K562 (cell line): ENCODE results near the gene USB1. TPM values are rescaled to one million over a fixed set of nuclear protein-coding genes. Genes with fewer than 3 reads are reported as not detected.

Experiments used
- ATAC-seq: fragments of 200-7000 bp; cut with Tn5 transposase; 3 replicates; pipeline ENCODE4 v1.9.1; 2020; ENCODE audit warnings: moderate library complexity
- BruUV-seq: library from RNA; stranded (reverse); fragments of 400-500 nt; replicated peaks from 2 replicates; lab custom pipeline; 2021; lab: Mats Ljungman, UMichigan
- CTCF ChIA-PET: fragments of 300-600 bp; formaldehyde crosslinking; extraction: SDS; loops from one replicate; lab custom pipeline; 2021; ENCODE audit warnings: low intra/inter-chr PET ratio; lab: Yijun Ruan, JAX
- POLR2A ChIA-PET: fragments of 300-600, 350-650 bp; sonication (Branson Sonifier 250); formaldehyde crosslinking; extraction: SDS; loops from one replicate; lab custom pipeline; 2021; ENCODE audit warnings: antibody characterized with exemption, inconsistent platforms; lab: Yijun Ruan, JAX
- DNase-seq, 4 experiments: peaks; one replicate each; pipeline versions ENCODE4 v3.0.0 to v3.0.0-alpha.2; 2011 to 2018; ENCODE audit warnings: low spot score in 3 of 4, mixed read lengths in 3 of 4; ENCODE audit errors: extremely low read depth in 1 of 4
- FAIRE-seq: peaks from 2 replicates; lab custom pipeline; 2011; peaks lifted over from hg19 to GRCh38; lab: Jason Lieb, UNC
- H2AFZ ChIP-seq: 2 replicates; pipeline ENCODE4 v1.6.0; 2011; ENCODE audit warnings: low read depth, low read length, control low read depth, inconsistent platforms
- H3K27ac ChIP-seq: fragments of 200-600 bp; 3 replicates; pipeline ENCODE4 v1.8.0; 2011; ENCODE audit warnings: low read depth, mild to moderate bottlenecking, control low read depth, inconsistent platforms, low read length, moderate library complexity, mixed read lengths; ENCODE audit errors: extremely low read depth
- H3K27me3 ChIP-seq, 2 experiments: fragments of 300-600 bp in 1 of 2; 2 replicates in 1 of 2; 3 replicates in 1 of 2; pipeline versions ENCODE4 v1.6.0 to v1.8.0; 2011; ENCODE audit warnings: inconsistent platforms in 2 of 2, low read length in 2 of 2, mild to moderate bottlenecking in 1 of 2, mixed read lengths in 1 of 2, moderate library complexity in 1 of 2; ENCODE audit not compliant: control insufficient read depth in 2 of 2, insufficient read depth in 2 of 2
- H3K36me3 ChIP-seq: fragments of 300-600 bp; 3 replicates; pipeline ENCODE4 v1.8.0; 2011; ENCODE audit warnings: mild to moderate bottlenecking, low read length, inconsistent platforms; ENCODE audit not compliant: control insufficient read depth, insufficient read depth
- H3K4me1 ChIP-seq, 2 experiments: fragments of 200-600 bp in 1 of 2; replicated peaks in 1 of 2; 2 replicates in 1 of 2; 3 replicates in 1 of 2; pipeline versions ENCODE4 v1.5.1 to v1.8.0; 2011; ENCODE audit warnings: inconsistent platforms in 2 of 2, low read length in 2 of 2, mild to moderate bottlenecking in 1 of 2, mixed read lengths in 1 of 2, moderate library complexity in 1 of 2; ENCODE audit not compliant: control insufficient read depth in 2 of 2, insufficient read depth in 2 of 2
- H3K4me2 ChIP-seq: 2 replicates; pipeline ENCODE4 v1.6.1; 2011; ENCODE audit warnings: low read length, control low read depth, inconsistent platforms, mixed read lengths; ENCODE audit not compliant: insufficient read depth
- H3K4me3 ChIP-seq: fragments of 200-600 bp; sonication (generic), shearing (Covaris generic); 2 replicates; pipeline ENCODE4 v1.5.1; 2016; ENCODE audit warnings: control low read depth, inconsistent platforms
- H3K79me2 ChIP-seq: fragments of 200-600 bp; 3 replicates; pipeline ENCODE4 v1.8.0; 2011; ENCODE audit warnings: low read length, inconsistent platforms; ENCODE audit not compliant: control insufficient read depth, insufficient read depth
- H3K9ac ChIP-seq, 2 experiments: 2 replicates each; pipeline versions ENCODE4 v1.6.0 to v1.6.1; 2011; ENCODE audit warnings: low read depth in 2 of 2, low read length in 2 of 2, control low read depth in 1 of 2, inconsistent platforms in 1 of 2, mild to moderate bottlenecking in 1 of 2, mixed read lengths in 1 of 2; ENCODE audit not compliant: insufficient read depth in 1 of 2
- H3K9me1 ChIP-seq: one replicate; pipeline ENCODE4 v1.6.0; 2011; ENCODE audit warnings: inconsistent platforms, mild to moderate bottlenecking, low read length, moderate library complexity; ENCODE audit not compliant: control insufficient read depth, insufficient read depth
- H3K9me3 ChIP-seq: replicated peaks from 2 replicates; pipeline ENCODE4 v1.5.1; 2011; ENCODE audit warnings: low read depth, low read length, inconsistent platforms; ENCODE audit not compliant: control insufficient read depth, insufficient read depth
- H4K20me1 ChIP-seq: replicated peaks from 2 replicates; pipeline ENCODE4 v1.6.1; 2011; ENCODE audit warnings: low read length, inconsistent platforms, mixed read lengths; ENCODE audit not compliant: control insufficient read depth, insufficient read depth
- CTCF ChIP-seq, 3 experiments: IDR thresholded peaks in 2 of 3; conservative IDR thresholded peaks in 1 of 3; 2 replicates each; pipeline ENCODE4 v1.5.1; 2011 to 2012; ENCODE audit warnings: low read length in 3 of 3, mild to moderate bottlenecking in 3 of 3, control low read depth in 2 of 3, improper control_type of control experiment in 1 of 3, inconsistent platforms in 1 of 3, low read depth in 1 of 3, mixed read lengths in 1 of 3, moderate library complexity in 1 of 3; ENCODE audit not compliant: insufficient read depth in 2 of 3
- IFI16 ChIP-seq: fragments of 250-450 bp; sonication (Bioruptor Pico); IDR thresholded peaks from 2 replicates; pipeline ENCODE4 v2.1.2; 2022; ENCODE audit warnings: mild to moderate bottlenecking, inconsistent platforms
- RAD21 ChIP-seq, 2 experiments: fragments of 250-450 bp in 1 of 2; fragments of 450-650 bp in 1 of 2; sonication (Bioruptor Pico) in 1 of 2; formaldehyde crosslinking in 1 of 2; IDR thresholded peaks in 1 of 2; conservative IDR thresholded peaks in 1 of 2; 2 replicates each; pipeline versions ENCODE4 v1.4.0 to v1.8.0; 2020 to 2022; ENCODE audit warnings: mild to moderate bottlenecking in 2 of 2, moderate library complexity in 1 of 2
- STAG1 ChIP-seq: sonication (generic); formaldehyde crosslinking; IDR thresholded peaks from 2 replicates; pipeline ENCODE4 v1.5.0; 2020; ENCODE audit warnings: missing genetic modification reagents, borderline replicate concordance
- TAL1 ChIP-seq: fragments of 450-650 bp; IDR thresholded peaks from 2 replicates; pipeline ENCODE4 v1.6.1; 2016; ENCODE audit warnings: mild to moderate bottlenecking
- TFAP4 ChIP-seq: sonication (generic); formaldehyde crosslinking; IDR thresholded peaks from 2 replicates; pipeline ENCODE4 v1.8.0; 2022; ENCODE audit warnings: missing genetic modification reagents, mild to moderate bottlenecking, moderate library complexity, borderline replicate concordance
- WGBS: fragments of 100-300 bp; shearing (Covaris generic); methylation state at CpG from one replicate; pipeline ENCODE4 v1.1.6; 2016; ENCODE audit warnings: low coverage, mixed read lengths; ENCODE audit not compliant: insufficient coverage; ENCODE audit errors: missing lambda C conversion rate; 5-methylcytosine and 5-hydroxymethylcytosine counted together
- in situ Hi-C: fragments of 300-500 bp; cut with MboI; formaldehyde crosslinking; loops from 4 replicates; pipeline ENCODE4 v1.15.0; 2018; ENCODE audit warnings: inconsistent platforms, mixed read lengths
- intact Hi-C: fragments of 100-400 bp; cut with micrococcal nuclease; formaldehyde crosslinking; loops from 2 replicates; pipeline ENCODE4 v1.14.2; 2022
- polyA plus RNA-seq, 8 experiments: library from polyadenylated mRNA; depleted of rRNA in 4 of 8; stranded (reverse) in 5 of 8; unstranded in 3 of 8; fragments of >200 nt; fragmentation: Nextera tagmentation in 2 of 8; fragmentation: Illumina TruSeq in 1 of 8; extraction: Ambion mirVana in 2 of 8; extraction: Trizol in 1 of 8; gene quantifications; 2 replicates each; pipeline versions ENCODE4 v1.2.1 to v1.2.3, GENCODE V29; 2011 to 2014; ENCODE audit warnings: inconsistent platforms in 1 of 8, missing spikeins in 1 of 8
- total RNA-seq, 7 experiments: library from RNA; depleted of rRNA in 6 of 7; stranded (reverse); fragments of >200 nt in 6 of 7; fragmentation: Illumina TruSeq in 2 of 7; extraction: Trizol in 2 of 7; gene quantifications; 2 replicates each; pipeline versions ENCODE4 v1.2.1 to v1.2.3, GENCODE V29; 2011 to 2021; ENCODE audit warnings: low replicate concordance in 1 of 7

USB1 gene
- total and polyA plus RNA-seq, 9 of the 15 experiments (the other 6 are each of a cell fraction or from before 2014, with no cell fraction given): 11.6 to 73.6 (median 19.4) TPM

GRCh38 chr16:58018803-58019202 lies 17.6 kb downstream of the USB1 start:
- FAIRE-seq: no peak
- WGBS: 69% methylated on average over 3 of the region's 7 CpGs
- in situ Hi-C loops: loop anchor here (10.0 kb wide), 2 partner anchors 106 to 276 kb away; partner anchors contain the start of genes CFAP20 and PRSS54

More at GRCh38 chr16:58018803-58019202, 17.6 kb downstream of the USB1 start:
- no TSS peak for BruUV-seq
- Histone ChIP-seq H3K27ac (no peak overlapping the region), H3K4me1 (peaks cover 0 to 6% of the 10 kb centered on the region in 2 experiments; a peak in 1 of 5 replicates), H3K27me3 (no peaks in the 10 kb centered on the region), H4K20me1 (no peaks in the 10 kb centered on the region), H3K4me2 (no peak overlapping the region), H3K79me2 (no peaks in the 10 kb centered on the region), H3K36me3 (peaks cover 19% of the 10 kb centered on the region; the same call in 1 of the 3 replicates), H3K9me3 (no peaks in the 10 kb centered on the region), H3K9me1 (peaks cover 2% of the 10 kb centered on the region), H3K9ac (no peak overlapping the region)
- ChIA-PET CTCF (no interaction called here), POLR2A (interaction anchor here (0.9 kb wide), 2 partner anchors 94 to 267 kb away, joined by 3 read pairs; no protein-coding TSS in a partner anchor)
- ATAC-seq (no peak), DNase-seq (no peak)
- TF ChIP-seq TFAP4 (peak; percentile 16; the same call in 1 of the 2 replicates), STAG1 (CRISPR knock-in tag) (peak; percentile 30; the same call in 1 of the 2 replicates), TAL1 (no peak), IFI16 (no peak), CTCF (IDR thresholded peaks at IDR 0.05 in 2 of 3, conservative IDR thresholded peaks at IDR 0.05 in 1 of 3; ENCODE audit: insufficient read depth in 2 of 3, low read depth in 1 of 3, low read length in 3 of 3) (peak; percentile 41 to 54 (median 44); a peak in 5 of 6 replicates), RAD21 (CRISPR knock-in tag; conservative IDR thresholded peaks at IDR 0.05 in 1 of 2, IDR thresholded peaks at IDR 0.05 in 1 of 2) (peak in 1 of 2 experiments; percentile 32; a peak in 2 of 4 replicates)
- TF ChIP-seq, all 486 proteins: peak for 4
- intact Hi-C loops: no loop called here
- no peak overlapping the region for H2AFZ ChIP-seq
- no peak overlapping the region for H3K4me3 ChIP-seq
